Measurements from ENCODE around the gene LDLRAD4. TPM values are rescaled to one million over a fixed set of nuclear protein-coding genes. Genes with fewer than 3 reads are reported as not detected.

The LDLRAD4 gene
- polyA plus RNA-seq, 4 donors, result 10.5 to 11.6 (median 11.5) TPM

DNA sequence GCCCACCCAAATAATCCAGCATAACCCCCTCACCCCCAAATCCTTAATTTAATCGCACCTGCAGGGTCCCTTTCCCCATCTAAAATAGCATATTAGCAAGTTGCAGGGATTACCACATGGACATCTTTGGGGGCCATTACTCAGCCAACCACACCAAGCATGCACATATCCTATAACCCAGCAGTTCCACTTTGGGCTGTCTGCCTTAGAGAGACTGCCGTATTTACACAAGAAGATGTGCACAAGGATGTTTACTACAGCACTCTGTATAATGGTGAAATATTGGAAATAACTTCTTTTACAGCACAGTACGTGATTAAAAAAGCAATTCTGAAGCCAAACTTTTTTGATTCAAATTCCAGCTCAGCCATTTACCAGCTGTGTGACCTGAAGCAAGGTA lies 17.3 kb upstream of the LDLRAD4 start:
- no peak for DNase-seq (ENCODE audit: low read depth in 4 of 4, low spot score in 3 of 4)

- no peak for DNase-seq (ENCODE audit: low read depth in 4 of 4, low spot score in 3 of 4)
These were observed 16.0 kb upstream of the LDLRAD4 start for GRCh38 chr18:13202571-13202970.

DNA sequence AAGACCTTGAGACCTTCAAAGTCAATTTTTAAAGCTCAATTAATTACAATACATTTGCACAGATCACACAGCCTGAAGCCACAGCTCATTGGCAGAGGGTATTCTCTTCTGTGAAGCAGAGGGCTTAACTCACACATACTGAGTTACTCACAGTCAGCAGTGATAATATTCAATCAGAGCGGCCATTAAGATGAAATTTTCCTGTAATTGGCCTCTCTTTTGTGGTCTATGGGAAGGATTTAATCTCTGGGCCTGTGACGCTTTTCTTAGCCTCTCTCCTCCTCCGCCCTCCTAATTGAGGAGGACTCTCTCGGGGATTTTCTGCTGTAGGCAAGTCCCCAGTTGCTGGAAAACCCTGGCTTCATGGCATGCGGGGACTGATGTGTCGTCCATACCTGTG lies 12.3 kb upstream of the LDLRAD4 start:
- DNase-seq (ENCODE audit: low read depth in 4 of 4, low spot score in 3 of 4), result no peak

- DNase-seq (ENCODE audit: low read depth in 4 of 4, low spot score in 3 of 4), result no peak
These were observed 11.3 kb upstream of the LDLRAD4 start for GRCh38 chr18:13207294-13207693.

DNA sequence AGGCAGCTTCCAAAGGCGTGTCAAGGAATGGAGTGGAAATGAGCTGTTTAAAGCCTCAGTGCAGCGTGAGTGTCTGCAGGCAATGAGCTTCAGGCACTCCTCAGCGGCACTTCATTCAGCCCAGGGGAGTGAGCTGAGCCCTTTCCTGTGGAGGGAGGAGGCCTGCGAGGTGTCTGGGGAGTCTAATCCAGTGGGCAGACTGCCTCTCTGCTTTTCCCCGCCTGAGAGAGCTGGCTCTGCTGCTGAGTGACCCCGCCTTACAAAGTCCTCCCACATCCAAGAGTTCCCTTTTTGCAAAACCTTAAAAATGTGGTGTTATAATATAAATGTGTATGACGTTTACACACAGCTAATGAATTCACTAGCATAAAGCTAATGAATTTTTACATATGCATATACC lies 7.0 kb upstream of the LDLRAD4 start:
- no peak for DNase-seq (ENCODE audit: low read depth in 4 of 4, low spot score in 3 of 4)

DNA sequence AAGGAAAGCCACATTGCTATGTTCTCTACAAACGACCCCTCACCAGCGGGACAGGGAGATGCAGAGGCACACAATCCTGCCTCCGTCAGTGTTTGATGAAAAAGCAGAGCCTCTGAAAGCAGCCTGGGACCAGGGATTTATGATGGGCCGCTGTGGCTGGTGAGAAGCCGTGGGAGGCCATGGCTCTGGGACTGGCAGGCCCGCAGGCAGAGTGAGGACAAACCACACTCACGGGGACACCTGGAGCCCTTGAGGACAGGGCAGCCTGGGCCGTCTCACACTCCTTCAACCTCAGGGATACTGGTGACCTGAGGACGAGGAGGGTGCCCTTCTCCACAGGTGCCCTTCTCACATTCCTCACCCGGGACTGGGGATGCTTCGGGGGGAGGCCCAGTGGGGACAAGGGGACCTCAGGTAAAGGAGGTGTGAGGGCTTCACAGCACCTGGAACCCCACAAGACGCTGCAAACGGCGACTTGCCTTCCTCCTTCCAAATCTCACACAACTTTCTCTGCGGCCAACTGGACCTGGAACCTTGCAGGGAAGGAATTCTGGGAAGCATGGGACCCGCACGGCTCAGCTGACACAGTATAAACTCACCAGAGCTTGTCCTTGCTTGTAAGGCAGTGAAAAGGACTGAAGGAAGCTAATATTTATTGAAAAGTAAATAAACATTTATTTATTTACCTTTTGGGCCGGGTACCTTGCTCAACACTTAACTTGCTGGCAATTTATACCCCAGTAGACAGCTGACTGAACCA lies 5.3 kb upstream of the LDLRAD4 start:
- DNase-seq (ENCODE audit: low read depth in 4 of 4, low spot score in 3 of 4), result no peak

GRCh38 chr18:13214609-13215008 lies 4.0 kb upstream of the LDLRAD4 start:
- no peak for DNase-seq (ENCODE audit: low read depth in 4 of 4, low spot score in 3 of 4)

GRCh38 chr18:13216092-13216582 lies 2.4 kb upstream of the LDLRAD4 start:
- no peak for DNase-seq (ENCODE audit: low read depth in 4 of 4, low spot score in 3 of 4)

GRCh38 chr18:13216711-13217465 lies 1.7 kb upstream of the LDLRAD4 start:
- no peak for DNase-seq (ENCODE audit: low read depth in 4 of 4, low spot score in 3 of 4)

DNA sequence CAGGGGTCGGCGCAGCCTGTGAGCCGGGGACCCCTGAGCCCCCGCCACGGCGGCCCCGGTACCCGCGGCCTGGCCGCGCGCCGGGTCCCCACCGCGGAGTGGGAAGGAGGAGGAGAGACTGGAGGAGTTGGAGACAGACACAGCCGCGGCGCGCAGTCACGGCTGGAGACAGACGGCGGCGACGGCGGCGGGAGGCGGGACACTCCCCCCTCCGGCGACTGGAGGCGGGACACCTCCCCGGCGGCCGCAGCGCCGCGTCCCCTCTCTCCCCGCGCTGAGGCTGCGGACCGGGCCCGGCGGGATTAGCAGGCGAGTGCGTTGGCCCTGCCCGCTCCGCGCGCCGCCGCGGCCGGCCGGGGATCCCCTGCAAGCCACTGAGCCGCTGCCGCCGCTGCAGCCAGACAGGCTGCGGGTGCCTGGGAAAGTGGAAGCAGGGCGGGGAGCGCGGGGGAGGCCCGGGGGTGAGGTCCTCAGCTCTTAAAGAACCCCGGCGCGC lies 1.0 kb upstream of the LDLRAD4 start:
- DNase-seq (ENCODE audit: low read depth in 4 of 4, low spot score in 3 of 4), result no peak

DNA sequence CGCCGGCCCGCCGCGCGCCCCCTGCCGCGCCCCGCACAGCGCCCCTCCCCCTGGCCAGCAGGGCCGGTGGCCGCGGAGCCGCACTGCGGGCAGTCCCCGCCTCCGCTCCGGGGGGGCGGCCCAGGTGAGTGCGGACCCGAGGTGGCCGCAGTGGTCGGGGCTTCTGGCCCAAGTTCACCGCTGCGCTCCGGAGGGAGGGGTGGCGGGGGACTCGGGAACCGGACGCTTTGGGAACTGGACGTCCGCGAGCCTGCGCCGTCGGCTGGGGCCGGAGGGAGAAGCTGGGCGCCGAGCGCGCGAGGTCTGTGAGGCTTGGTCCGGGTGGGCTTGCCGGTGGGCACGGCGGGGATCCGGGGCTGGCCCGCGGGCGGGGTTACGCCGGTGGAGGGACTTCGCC lies 591 bp upstream of the LDLRAD4 start:
- no peak for DNase-seq (ENCODE audit: low read depth in 4 of 4, low spot score in 3 of 4)

DNA sequence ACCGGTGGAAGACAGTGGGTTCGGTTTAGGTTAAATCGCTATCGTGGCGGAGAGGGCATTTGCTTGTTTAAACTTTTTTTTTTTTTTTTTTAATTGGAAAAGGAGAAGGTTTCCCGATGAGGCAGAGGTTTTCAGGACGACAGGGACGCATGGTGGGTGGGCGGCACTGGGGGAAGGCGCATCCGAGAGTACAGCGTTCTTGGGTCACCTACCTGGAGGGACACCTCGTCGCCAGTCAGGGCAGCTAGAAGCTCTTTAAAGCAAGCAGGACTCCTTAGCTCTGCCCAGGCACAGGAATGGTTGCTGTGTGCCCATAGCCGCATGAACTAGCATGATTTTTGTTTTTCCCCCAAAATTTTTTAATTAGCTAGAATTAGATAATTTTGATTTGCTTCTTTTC lies 437 bp downstream of the LDLRAD4 start:
- no peak for DNase-seq (ENCODE audit: low read depth in 4 of 4, low spot score in 3 of 4)

- no peak for DNase-seq (ENCODE audit: low read depth in 4 of 4, low spot score in 3 of 4)
These were observed 1.1 kb downstream of the LDLRAD4 start for GRCh38 chr18:13219593-13220159.

DNA sequence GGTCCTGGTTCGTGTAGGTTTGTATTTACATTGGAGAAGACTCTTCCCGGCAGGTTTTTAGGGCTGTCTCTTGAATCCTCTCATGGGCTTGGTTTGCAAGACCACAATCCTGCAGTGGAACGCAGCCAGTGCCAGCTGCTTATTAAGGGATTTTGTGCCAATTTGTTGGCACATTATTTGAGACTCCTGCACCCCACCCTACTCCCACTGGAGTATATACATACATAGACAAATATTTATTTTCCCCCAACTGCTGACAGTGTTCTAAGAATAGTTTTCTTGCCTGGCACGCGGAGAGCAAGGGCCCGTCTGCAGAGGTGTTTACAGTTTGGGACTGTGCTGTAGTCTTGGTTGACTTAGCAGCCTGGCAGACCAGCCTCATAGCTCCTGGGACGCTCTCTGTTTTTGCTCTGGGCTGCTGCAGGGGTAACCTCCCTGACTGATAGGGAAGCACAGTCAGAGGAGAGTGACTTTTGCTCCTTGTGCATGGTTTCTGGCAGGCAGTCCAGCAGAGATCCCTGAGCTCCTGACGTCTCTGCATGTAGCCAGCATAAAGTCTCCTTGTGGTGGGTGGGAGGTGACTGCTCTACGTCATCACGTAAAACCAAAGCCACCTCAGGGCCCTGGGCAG lies 1.9 kb downstream of the LDLRAD4 start:
- no peak for DNase-seq (ENCODE audit: low read depth in 4 of 4, low spot score in 3 of 4)

DNA sequence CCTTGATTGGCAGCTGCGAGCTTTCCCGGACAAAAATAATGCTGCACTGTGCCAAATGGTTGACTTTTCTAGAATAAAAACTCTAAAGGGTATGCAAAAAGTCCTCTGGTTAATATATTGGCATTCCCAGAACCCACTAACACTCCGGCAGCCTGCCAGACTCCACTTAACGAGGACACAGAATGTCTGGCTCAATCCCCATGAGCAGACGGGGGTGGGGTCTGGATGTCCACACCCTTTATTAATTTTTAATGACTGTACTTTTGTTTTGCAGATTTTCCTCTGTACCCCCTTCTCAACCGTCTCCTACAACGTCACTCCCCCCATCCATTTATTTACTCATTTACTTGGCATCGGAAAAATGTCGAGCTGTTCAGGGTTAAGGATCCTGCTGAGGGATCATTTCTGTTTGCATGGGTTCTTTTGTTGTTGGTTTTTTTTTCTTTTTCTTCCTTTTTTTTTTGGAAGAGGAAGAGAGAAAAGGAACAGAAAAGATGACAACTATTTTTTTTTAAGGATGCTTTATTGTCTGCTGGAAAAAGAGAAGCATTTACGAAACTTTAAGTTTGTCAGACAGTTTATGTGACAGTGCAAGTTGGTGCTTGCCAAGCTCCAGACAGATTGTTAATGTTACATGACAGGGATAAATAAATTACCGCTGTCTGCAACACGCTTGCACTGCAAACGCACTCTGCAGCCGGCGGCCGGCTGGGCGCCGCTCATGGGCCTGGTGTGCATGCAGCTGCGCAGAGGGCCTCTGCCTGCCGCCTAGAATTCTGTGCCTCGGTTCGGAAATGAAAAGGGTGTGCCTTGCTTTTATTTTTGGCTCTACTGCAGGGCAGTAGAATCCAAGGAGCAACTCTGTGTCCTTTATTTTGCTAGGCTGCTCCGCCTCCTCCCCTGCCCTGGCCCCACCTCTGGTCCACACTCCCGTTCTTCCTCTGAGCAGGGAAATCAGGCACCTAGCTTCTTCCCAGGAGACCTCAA lies 3.6 kb downstream of the LDLRAD4 start:
- no peak for DNase-seq (ENCODE audit: low read depth in 4 of 4, low spot score in 3 of 4)

- DNase-seq (ENCODE audit: low read depth in 4 of 4, low spot score in 3 of 4), result no peak
These were observed 4.3 kb downstream of the LDLRAD4 start for GRCh38 chr18:13222856-13223281.

- DNase-seq (ENCODE audit: low read depth in 4 of 4, low spot score in 3 of 4), result no peak
These were observed 5.0 kb downstream of the LDLRAD4 start for GRCh38 chr18:13223311-13224143.

- DNase-seq (ENCODE audit: low read depth in 4 of 4, low spot score in 3 of 4), result no peak
These were observed 6.7 kb downstream of the LDLRAD4 start for GRCh38 chr18:13225261-13225660.

Measured in right renal pelvis (tissue), 4 donors.